ENCODE data around the gene CACYBP. TPM values are rescaled to one million over a fixed set of nuclear protein-coding genes. Genes with fewer than 3 reads are reported as not detected.
A peak's percentile ranks its signal among the peaks of the same experiment; 100 is the strongest.

The CACYBP gene
- total RNA-seq, 1 experiment from 2014 or later: 384 TPM

- CTCF ChIA-PET: interaction anchor here (0.6 to 1.0 kb wide), 7 partner anchors 15 to 681 kb away, joined by 3 to 6 read pairs (median 3); no protein-coding TSS in a partner anchor
- TF ChIP-seq CTCF (IDR thresholded peaks at IDR 0.05; ENCODE audit: unreplicated experiment): no peak
- peak overlapping the region; percentile 81 for H3K27ac Mint-ChIP-seq (ENCODE audit: unreplicated experiment)
- no TSS peak for BruUV-seq (replicated peaks)
- H3K36me3 Mint-ChIP-seq (ENCODE audit: insufficient read depth, unreplicated experiment): peaks cover 42% of the 10 kb centered on the region
- H3K4me3 Mint-ChIP-seq (ENCODE audit: low read depth, unreplicated experiment): peak overlapping the region; percentile 1
- H3K27me3 Mint-ChIP-seq (ENCODE audit: unreplicated experiment): no peaks in the 10 kb centered on the region
- intact Hi-C loops (cut with micrococcal nuclease; ENCODE audit: unreplicated experiment): loop anchor here (2.0 to 5.0 kb wide), 2 partner anchors 30 to 76 kb away; partner anchors contain the start of gene CACYBP
- H3K4me1 Mint-ChIP-seq (ENCODE audit: low read depth, unreplicated experiment): peaks cover 76% of the 10 kb centered on the region
- peak; percentile 57 for DNase-seq
- H3K9me3 Mint-ChIP-seq (ENCODE audit: low read depth, unreplicated experiment): no peaks in the 10 kb centered on the region
Measured at GRCh38 chr1:174968750-174969244, 30.9 kb upstream of the CACYBP start.

GRCh38 chr1:174969977-174970376 is 29.8 kb upstream of the CACYBP start:
- Mint-ChIP-seq H3K27ac (ENCODE audit: unreplicated experiment) (peak overlapping the region; percentile 81), H3K4me1 (ENCODE audit: low read depth, unreplicated experiment) (peaks cover 71% of the 10 kb centered on the region), H3K27me3 (ENCODE audit: unreplicated experiment) (no peaks in the 10 kb centered on the region), H3K4me3 (ENCODE audit: low read depth, unreplicated experiment) (no peak overlapping the region), H3K9me3 (ENCODE audit: low read depth, unreplicated experiment) (no peaks in the 10 kb centered on the region), H3K36me3 (ENCODE audit: insufficient read depth, unreplicated experiment) (peaks cover 53% of the 10 kb centered on the region)
- intact Hi-C loops (cut with micrococcal nuclease; ENCODE audit: unreplicated experiment): loop anchor here (2.0 to 5.0 kb wide), 2 partner anchors 29 to 78 kb away; partner anchors contain the start of gene CACYBP
- TF ChIP-seq CTCF (IDR thresholded peaks at IDR 0.05; ENCODE audit: unreplicated experiment): no peak
- no peak for DNase-seq
- CTCF ChIA-PET: interaction anchor here (0.8 kb wide), 1 partner anchor 29 kb away, joined by 3 read pairs; no protein-coding TSS in a partner anchor
- no TSS peak for BruUV-seq (replicated peaks)

- peak overlapping the region; percentile 14 for H3K27ac Mint-ChIP-seq (ENCODE audit: unreplicated experiment)
- no TSS peak for BruUV-seq (replicated peaks)
- no peaks in the 10 kb centered on the region for H3K9me3 Mint-ChIP-seq (ENCODE audit: low read depth, unreplicated experiment)
- no peak for TF ChIP-seq CTCF (IDR thresholded peaks at IDR 0.05; ENCODE audit: unreplicated experiment)
- peaks cover 71% of the 10 kb centered on the region for H3K4me1 Mint-ChIP-seq (ENCODE audit: low read depth, unreplicated experiment)
- intact Hi-C loops (cut with micrococcal nuclease; ENCODE audit: unreplicated experiment): no loop called here
- H3K36me3 Mint-ChIP-seq (ENCODE audit: insufficient read depth, unreplicated experiment): peaks cover 63% of the 10 kb centered on the region
- no peak for DNase-seq
- CTCF ChIA-PET: no interaction called here
- no peaks in the 10 kb centered on the region for H3K27me3 Mint-ChIP-seq (ENCODE audit: unreplicated experiment)
- no peak overlapping the region for H3K4me3 Mint-ChIP-seq (ENCODE audit: low read depth, unreplicated experiment)
Measured at GRCh38 chr1:174971466-174971865, 28.3 kb upstream of the CACYBP start.

- intact Hi-C loops (cut with micrococcal nuclease; ENCODE audit: unreplicated experiment): no loop called here
- no TSS peak for BruUV-seq (replicated peaks)
- H3K4me3 Mint-ChIP-seq (ENCODE audit: low read depth, unreplicated experiment): no peak overlapping the region
- no peaks in the 10 kb centered on the region for H3K27me3 Mint-ChIP-seq (ENCODE audit: unreplicated experiment)
- H3K4me1 Mint-ChIP-seq (ENCODE audit: low read depth, unreplicated experiment): peaks cover 72% of the 10 kb centered on the region
- no peak for DNase-seq
- peaks cover 63% of the 10 kb centered on the region for H3K36me3 Mint-ChIP-seq (ENCODE audit: insufficient read depth, unreplicated experiment)
- no peak for TF ChIP-seq CTCF (IDR thresholded peaks at IDR 0.05; ENCODE audit: unreplicated experiment)
- CTCF ChIA-PET: interaction anchor here (0.7 kb wide), 1 partner anchor 152 kb away, joined by 4 read pairs; no protein-coding TSS in a partner anchor
- H3K9me3 Mint-ChIP-seq (ENCODE audit: low read depth, unreplicated experiment): no peaks in the 10 kb centered on the region
- H3K27ac Mint-ChIP-seq (ENCODE audit: unreplicated experiment): peak overlapping the region; percentile 14
Measured at GRCh38 chr1:174971902-174972301, 27.8 kb upstream of the CACYBP start.
